SK-N-SH (cell line): Measurements from ENCODE around the gene GLRA3. TPM values are rescaled to one million over a fixed set of nuclear protein-coding genes. Genes with fewer than 3 reads are reported as not detected.

ENCODE experiments used
- CTCF ChIA-PET: fragments of 300-600, 350-600 bp; formaldehyde crosslinking; extraction: SDS; loops from one replicate; lab custom pipeline; 2021; lab: Yijun Ruan, JAX
- POLR2A ChIA-PET: fragments of 350-600 bp; sonication (Branson Sonifier 250); formaldehyde crosslinking; extraction: SDS; loops from one replicate; lab custom pipeline; 2020; ENCODE audit warnings: antibody characterized with exemption, inconsistent platforms; lab: Yijun Ruan, JAX
- DNase-seq: peaks from one replicate; pipeline ENCODE4 v3.0.0; 2012
- H2AFZ ChIP-seq: fragments of 200-600 bp; sonication (generic); 2 replicates; pipeline ENCODE4 v1.8.1; 2016; ENCODE audit warnings: antibody characterized with exemption, mild to moderate bottlenecking, low read depth
- H3F3A ChIP-seq: fragments of 200-600 bp; sonication (generic); replicated peaks from 2 replicates; pipeline ENCODE3; 2016; ENCODE audit warnings: antibody characterized with exemption, mild to moderate bottlenecking; ENCODE audit not compliant: insufficient read depth
- H3K27ac ChIP-seq, 2 experiments: fragments of 200-500 bp in 1 of 2; fragments of 200-600 bp in 1 of 2; sonication (Bioruptor generic) in 1 of 2; sonication (generic), shearing (Covaris generic) in 1 of 2; 2 replicates each; pipeline versions ENCODE4 v1.5.1 to v1.6.1; 2014 to 2016; ENCODE audit warnings: low read depth in 2 of 2, inconsistent platforms in 1 of 2, low read length in 1 of 2, mild to moderate bottlenecking in 1 of 2, mixed read lengths in 1 of 2
- H3K27me3 ChIP-seq: fragments of 200-600 bp; sonication (generic), shearing (Covaris generic); 2 replicates; pipeline ENCODE4 v1.6.1; 2016; ENCODE audit warnings: mixed run types; ENCODE audit not compliant: insufficient read depth
- H3K36me3 ChIP-seq, 2 experiments: fragments of 200-500 bp in 1 of 2; fragments of 200-600 bp in 1 of 2; sonication (Bioruptor generic) in 1 of 2; sonication (generic) in 1 of 2; replicated peaks in 1 of 2; 2 replicates each; pipeline versions ENCODE3 to v1.5.1; 2014 to 2016; ENCODE audit warnings: low read length in 1 of 2, mild to moderate bottlenecking in 1 of 2; ENCODE audit not compliant: insufficient read depth in 2 of 2, control insufficient read depth in 1 of 2
- H3K4me1 ChIP-seq, 2 experiments: fragments of 200-500 bp in 1 of 2; fragments of 200-600 bp in 1 of 2; sonication (Bioruptor generic) in 1 of 2; sonication (generic), shearing (Covaris generic) in 1 of 2; 2 replicates each; pipeline versions ENCODE4 v1.5.1 to v1.6.1; 2014 to 2016; ENCODE audit warnings: low read depth in 1 of 2, low read length in 1 of 2, mixed run types in 1 of 2; ENCODE audit not compliant: insufficient read depth in 2 of 2, control insufficient read depth in 1 of 2
- H3K4me2 ChIP-seq: fragments of 200-600 bp; sonication (generic), shearing (Covaris generic); 2 replicates; pipeline ENCODE4 v1.6.1; 2017; ENCODE audit warnings: mixed run types
- H3K4me3 ChIP-seq, 2 experiments: fragments of 200-500 bp in 1 of 2; fragments of 200-600 bp in 1 of 2; sonication (Bioruptor generic) in 1 of 2; sonication (generic), shearing (Covaris generic) in 1 of 2; 2 replicates each; pipeline versions ENCODE4 v1.5.1 to v1.8.1; 2014 to 2016; ENCODE audit warnings: low read depth in 2 of 2, inconsistent platforms in 1 of 2, low read length in 1 of 2, mild to moderate bottlenecking in 1 of 2, mixed read lengths in 1 of 2, moderate library complexity in 1 of 2
- H3K79me2 ChIP-seq: fragments of 200-600 bp; sonication (generic); 2 replicates; pipeline ENCODE4 v1.8.1; 2017; ENCODE audit warnings: mild to moderate bottlenecking; ENCODE audit not compliant: insufficient read depth
- H3K9ac ChIP-seq: fragments of 200-600 bp; sonication (generic); 2 replicates; pipeline ENCODE4 v1.6.1; 2017; ENCODE audit warnings: mixed run types
- H3K9me2 ChIP-seq: fragments of 200-600 bp; sonication (generic); 2 replicates; pipeline ENCODE4 v1.6.1; 2017; ENCODE audit warnings: mixed run types
- H3K9me3 ChIP-seq: fragments of 200-600 bp; sonication (generic); 2 replicates; pipeline ENCODE4 v1.6.1; 2017; ENCODE audit warnings: mixed run types, mild to moderate bottlenecking, moderate library complexity
- H4K20me1 ChIP-seq: fragments of 200-600 bp; sonication (generic); 2 replicates; pipeline ENCODE4 v1.6.1; 2017; ENCODE audit warnings: mild to moderate bottlenecking, mixed run types; ENCODE audit not compliant: insufficient read depth
- CHD2 ChIP-seq: fragments of 150-350 bp; IDR thresholded peaks from 2 replicates; pipeline ENCODE4 v1.6.1; 2018; ENCODE audit warnings: low read length; ENCODE audit not compliant: partially characterized antibody
- ELF1 ChIP-seq: IDR thresholded peaks from 2 replicates; pipeline ENCODE4 v1.4.0; 2012
- FOSL2 ChIP-seq: IDR thresholded peaks from 2 replicates; pipeline ENCODE4 v1.4.0; 2012; ENCODE audit warnings: low read depth, mild to moderate bottlenecking, moderate library complexity, borderline replicate concordance
- GABPA ChIP-seq: IDR thresholded peaks from 2 replicates; pipeline ENCODE4 v1.4.0; 2012; ENCODE audit warnings: low read depth, mild to moderate bottlenecking
- IRF3 ChIP-seq: fragments of 150-350 bp; IDR thresholded peaks from 2 replicates; pipeline ENCODE4 v1.6.1; 2016; ENCODE audit warnings: mild to moderate bottlenecking, low read depth, low read length
- MXI1 ChIP-seq: IDR thresholded peaks from 2 replicates; pipeline ENCODE4 v1.6.1; 2012; ENCODE audit warnings: mild to moderate bottlenecking, low read depth, low read length, improper control_type of control experiment
- POLR2AphosphoS5 ChIP-seq: IDR thresholded peaks from 2 replicates; pipeline ENCODE4 v1.6.1; 2012; ENCODE audit warnings: low read depth, low read length
- SMC3 ChIP-seq: IDR thresholded peaks from 2 replicates; pipeline ENCODE4 v1.6.1; 2012; ENCODE audit warnings: low read depth, low read length, improper control_type of control experiment
- USF1 ChIP-seq: IDR thresholded peaks from 2 replicates; pipeline ENCODE4 v1.4.0; 2012; ENCODE audit warnings: low read depth, borderline replicate concordance
- USF2 ChIP-seq: fragments of 150-350 bp; IDR thresholded peaks from 2 replicates; pipeline ENCODE4 v1.6.1; 2017; ENCODE audit warnings: antibody characterized with exemption, low read length, low read depth, borderline replicate concordance
- YY1 ChIP-seq: IDR thresholded peaks from 2 replicates; pipeline ENCODE4 v1.4.0; 2012; ENCODE audit warnings: low read depth, mild to moderate bottlenecking
- ZBTB33 ChIP-seq: IDR thresholded peaks from 2 replicates; pipeline ENCODE4 v1.4.0; 2012; ENCODE audit warnings: low read depth, borderline replicate concordance
- WGBS: methylation state at CpG from one replicate; pipeline ENCODE4 v1.1.6; 2017; ENCODE audit warnings: low lambda C conversion rate; 5-methylcytosine and 5-hydroxymethylcytosine counted together
- polyA plus RNA-seq, 3 experiments: library from polyadenylated mRNA; depleted of rRNA; stranded (reverse); fragments of >200 nt; gene quantifications; 2 replicates each; pipeline ENCODE4 v1.2.3, GENCODE V29; 2012

GLRA3 gene
- polyA plus RNA-seq, 1 of the 3 experiments (the other 2 are of a cell fraction): not detected

GRCh38 chr4:174595141-174595929 lies 233.7 kb downstream of the GLRA3 start:
- Histone ChIP-seq H3K4me2 (no peak overlapping the region), H3K79me2 (no peaks in the 10 kb centered on the region), H3K9me2 (no peaks in the 10 kb centered on the region), H3K27me3 (no peaks in the 10 kb centered on the region), H2AFZ (no peak overlapping the region), H3K4me1 (no peaks in the 10 kb centered on the region), H3K4me3 (no peak overlapping the region), H3K9me3 (no peaks in the 10 kb centered on the region), H3K27ac (no peak overlapping the region), H4K20me1 (no peaks in the 10 kb centered on the region), H3F3A (no peaks in the 10 kb centered on the region), H3K9ac (no peak overlapping the region), H3K36me3 (no peaks in the 10 kb centered on the region)
- CTCF ChIA-PET: no interaction called here
- DNase-seq: no peak
- TF ChIP-seq CHD2 (no peak), GABPA (no peak), FOSL2 (no peak), MXI1 (no peak), USF1 (no peak), YY1 (no peak), POLR2AphosphoS5 (no peak), ZBTB33 (no peak), ELF1 (no peak)
- POLR2A ChIA-PET: no interaction called here
- 30% methylated on average over 4 of the region's 4 CpGs for WGBS

- Histone ChIP-seq H2AFZ (no peak overlapping the region), H4K20me1 (no peaks in the 10 kb centered on the region), H3K9ac (no peak overlapping the region), H3K79me2 (no peaks in the 10 kb centered on the region), H3K36me3 (no peaks in the 10 kb centered on the region), H3K27ac (no peak overlapping the region), H3K27me3 (no peaks in the 10 kb centered on the region), H3K9me2 (no peaks in the 10 kb centered on the region; the same call in 1 of the 2 replicates), H3K4me2 (no peak overlapping the region), H3F3A (no peaks in the 10 kb centered on the region), H3K9me3 (no peaks in the 10 kb centered on the region), H3K4me3 (no peak overlapping the region), H3K4me1 (no peaks in the 10 kb centered on the region)
- DNase-seq: no peak
- TF ChIP-seq SMC3: no peak
- no peak for TF ChIP-seq USF1
- no peak for TF ChIP-seq GABPA
- no peak for TF ChIP-seq USF2
- TF ChIP-seq IRF3: no peak
- CTCF ChIA-PET: no interaction called here
- POLR2A ChIA-PET: no interaction called here
- WGBS: 76% methylated on average over 3 of the region's 3 CpGs
Measured at GRCh38 chr4:174593701-174594100, 235.3 kb downstream of the GLRA3 start.
